ENCODE results near the gene ULK3. TPM values are rescaled to one million over a fixed set of nuclear protein-coding genes. Genes with fewer than 3 reads are reported as not detected.

Gene ULK3
- total and polyA plus RNA-seq, 2 donors (not counting 1 experiment from before 2014, with no cell fraction given), result 51.1 to 108 TPM

DNA sequence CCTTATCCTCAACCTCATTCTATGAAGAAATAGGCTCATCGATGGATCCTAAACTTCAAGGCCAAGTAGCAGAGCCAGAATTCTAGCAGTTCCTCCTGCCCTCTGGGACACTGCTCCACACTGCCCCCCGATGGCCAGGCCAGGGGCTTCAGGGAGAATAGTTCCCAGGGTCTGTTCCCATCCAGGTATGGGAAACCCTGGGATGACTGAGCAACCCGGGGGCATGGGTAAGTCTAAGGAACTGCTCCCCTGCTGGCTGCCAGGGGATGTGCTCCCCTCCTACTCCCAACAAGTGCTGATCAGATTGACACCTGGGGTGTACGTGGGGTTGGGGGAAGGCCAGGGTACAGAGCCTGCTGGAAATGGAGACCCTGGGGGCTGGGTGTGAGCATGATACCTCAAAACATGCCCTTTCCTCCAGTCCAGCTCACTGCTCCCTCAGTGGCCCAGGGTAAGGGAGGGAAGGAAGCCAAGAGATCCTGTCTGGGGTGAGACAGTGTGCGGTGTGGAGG is 7.6 kb downstream of the ULK3 start:
- no peaks in the 10 kb centered on the region for H3K9me3 ChIP-seq (ENCODE audit: control extremely low read depth in 1 of 3, control insufficient read depth in 2 of 3, insufficient read depth in 1 of 3, low read length in 2 of 3)
- no peak overlapping the region for H3K4me2 ChIP-seq (replicated peaks; ENCODE audit: low read depth, low read length, poor library complexity, severe bottlenecking)
- POLR2A ChIA-PET, result no interaction called here
- no peak overlapping the region for H3K9ac ChIP-seq (ENCODE audit: low read length)
- CTCF ChIA-PET, result interaction anchor here (0.7 to 10.2 kb wide), 13 partner anchors 8 to 203 kb away, joined by 3 to 98 read pairs (median 5); no protein-coding TSS in a partner anchor
- no peak overlapping the region for H3K4me3 ChIP-seq (ENCODE audit: control extremely low read depth in 1 of 5, extremely low read depth in 1 of 5, insufficient read depth in 1 of 5, low read depth in 2 of 5, low read length in 4 of 5)
- peaks cover 0 to under 1% (median 0%) of the 10 kb centered on the region in 4 experiments for H3K27me3 ChIP-seq (replicated peaks in 1 of 4; ENCODE audit: control extremely low read depth in 1 of 4, control insufficient read depth in 3 of 4, insufficient read depth in 4 of 4, low read length in 3 of 4)
- H2AFZ ChIP-seq (ENCODE audit: insufficient read depth, low read depth, low read length, poor library complexity, severe bottlenecking), result no peak overlapping the region
- H3K79me2 ChIP-seq (ENCODE audit: control insufficient read depth, insufficient read depth, low read length), result no peaks in the 10 kb centered on the region
- no peak overlapping the region for H3K27ac Mint-ChIP-seq
- ATAC-seq (ENCODE audit: low read depth) (peak; percentile 62), DNase-seq (peak; percentile 55)
- WGBS (ENCODE audit: insufficient coverage), result 53% methylated on average over 3 of the region's 5 CpGs
- no peaks in the 10 kb centered on the region for H4K20me1 ChIP-seq (ENCODE audit: control insufficient read depth, insufficient read depth, low read length, poor library complexity, severe bottlenecking)
- intact Hi-C loops (cut with micrococcal nuclease), result loop anchor here (1.0 kb wide), 3 partner anchors 35 to 200 kb away; no protein-coding TSS in a partner anchor
- H3K36me3 ChIP-seq (replicated peaks in 1 of 2; ENCODE audit: control extremely low read depth in 1 of 2, control insufficient read depth in 1 of 2, extremely low read depth in 1 of 2, insufficient read depth in 2 of 2, low read length in 1 of 2), result peaks cover 0 to 6% of the 10 kb centered on the region in 2 experiments
- H3K27ac ChIP-seq (ENCODE audit: low read length in 2 of 2), result no peak overlapping the region
- TF ChIP-seq, protein P1, sequence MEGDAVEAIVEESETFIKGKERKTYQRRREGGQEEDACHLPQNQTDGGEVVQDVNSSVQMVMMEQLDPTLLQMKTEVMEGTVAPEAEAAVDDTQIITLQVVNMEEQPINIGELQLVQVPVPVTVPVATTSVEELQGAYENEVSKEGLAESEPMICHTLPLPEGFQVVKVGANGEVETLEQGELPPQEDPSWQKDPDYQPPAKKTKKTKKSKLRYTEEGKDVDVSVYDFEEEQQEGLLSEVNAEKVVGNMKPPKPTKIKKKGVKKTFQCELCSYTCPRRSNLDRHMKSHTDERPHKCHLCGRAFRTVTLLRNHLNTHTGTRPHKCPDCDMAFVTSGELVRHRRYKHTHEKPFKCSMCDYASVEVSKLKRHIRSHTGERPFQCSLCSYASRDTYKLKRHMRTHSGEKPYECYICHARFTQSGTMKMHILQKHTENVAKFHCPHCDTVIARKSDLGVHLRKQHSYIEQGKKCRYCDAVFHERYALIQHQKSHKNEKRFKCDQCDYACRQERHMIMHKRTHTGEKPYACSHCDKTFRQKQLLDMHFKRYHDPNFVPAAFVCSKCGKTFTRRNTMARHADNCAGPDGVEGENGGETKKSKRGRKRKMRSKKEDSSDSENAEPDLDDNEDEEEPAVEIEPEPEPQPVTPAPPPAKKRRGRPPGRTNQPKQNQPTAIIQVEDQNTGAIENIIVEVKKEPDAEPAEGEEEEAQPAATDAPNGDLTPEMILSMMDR (IDR thresholded peaks at IDR 0.05), result peak; percentile 77
- TF ChIP-seq EZH2 (IDR thresholded peaks at IDR 0.05; ENCODE audit: borderline replicate concordance, insufficient read depth, low read depth, low read length, poor library complexity, severe bottlenecking), result no peak
- no peaks in the 10 kb centered on the region for H3K9me3 Mint-ChIP-seq (ENCODE audit: insufficient read depth)
- H3K4me1 ChIP-seq (ENCODE audit: control insufficient read depth in 2 of 2, insufficient read depth in 2 of 2, low read length in 2 of 2), result peaks cover 0 to 13% of the 10 kb centered on the region in 2 donors
- H3K4me1 Mint-ChIP-seq, result peaks cover 8% of the 10 kb centered on the region
- no peak overlapping the region for H3K4me3 Mint-ChIP-seq
- H3K27me3 Mint-ChIP-seq, result no peaks in the 10 kb centered on the region

DNA sequence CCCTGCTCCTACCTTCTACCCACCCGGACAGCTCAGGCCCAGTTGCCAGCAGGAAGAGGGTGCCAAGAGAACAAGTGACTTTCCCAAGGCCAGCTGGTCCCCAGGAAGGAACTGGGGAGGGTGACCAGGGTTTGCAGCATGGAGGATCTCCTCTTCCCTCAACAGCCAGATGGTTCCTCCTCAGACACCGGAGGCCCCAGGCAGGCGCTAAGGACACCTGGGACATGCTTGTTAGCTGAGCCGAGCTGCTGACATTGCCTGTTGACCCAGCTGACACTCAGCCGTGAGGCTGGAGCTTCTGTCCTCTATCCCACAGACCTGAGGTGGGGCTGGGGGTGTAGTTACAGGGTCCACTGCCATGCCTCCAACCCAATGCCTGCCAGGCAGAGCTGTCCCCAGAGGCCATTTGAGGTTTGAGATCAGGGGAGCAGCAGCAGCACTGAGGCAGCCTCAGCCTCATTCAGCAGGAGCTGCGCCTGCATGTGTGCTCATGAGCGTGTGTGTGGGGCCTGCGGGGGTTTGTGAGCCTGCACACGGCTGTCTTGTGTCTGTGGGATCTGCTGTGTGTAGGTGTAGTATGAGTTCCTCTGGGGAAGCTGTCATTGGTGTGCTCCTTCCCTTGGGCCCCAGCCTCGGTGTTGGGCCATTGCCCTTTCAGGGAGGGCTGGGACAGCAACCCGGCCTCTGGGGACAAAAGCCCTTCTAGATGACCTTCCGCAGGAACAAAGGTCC is 9.4 kb downstream of the ULK3 start:
- no peak for ATAC-seq (ENCODE audit: low read depth)
- Histone ChIP-seq H2AFZ (ENCODE audit: insufficient read depth, low read depth, low read length, poor library complexity, severe bottlenecking) (no peak overlapping the region), H3K9ac (ENCODE audit: low read length) (no peak overlapping the region), H3K9me3 (ENCODE audit: control extremely low read depth in 1 of 3, control insufficient read depth in 2 of 3, insufficient read depth in 1 of 3, low read length in 2 of 3) (peaks cover 0 to 2% (median 0%) of the 10 kb centered on the region in 3 donors), H3K36me3 (replicated peaks in 1 of 2; ENCODE audit: control extremely low read depth in 1 of 2, control insufficient read depth in 1 of 2, extremely low read depth in 1 of 2, insufficient read depth in 2 of 2, low read length in 1 of 2) (peaks cover 0 to 2% of the 10 kb centered on the region in 2 experiments), H3K4me1 (ENCODE audit: control insufficient read depth in 2 of 2, insufficient read depth in 2 of 2, low read length in 2 of 2) (peaks cover 0 to 13% of the 10 kb centered on the region in 2 donors), H3K27me3 (replicated peaks in 1 of 4; ENCODE audit: control extremely low read depth in 1 of 4, control insufficient read depth in 3 of 4, insufficient read depth in 4 of 4, low read length in 3 of 4) (peaks cover 0 to 9% (median under 1%) of the 10 kb centered on the region in 4 experiments), H3K79me2 (ENCODE audit: control insufficient read depth, insufficient read depth, low read length) (no peaks in the 10 kb centered on the region), H3K27ac (ENCODE audit: low read length in 2 of 2) (no peak overlapping the region), H4K20me1 (ENCODE audit: control insufficient read depth, insufficient read depth, low read length, poor library complexity, severe bottlenecking) (no peaks in the 10 kb centered on the region), H3K4me2 (replicated peaks; ENCODE audit: low read depth, low read length, poor library complexity, severe bottlenecking) (no peak overlapping the region), H3K4me3 (ENCODE audit: control extremely low read depth in 1 of 5, extremely low read depth in 1 of 5, insufficient read depth in 1 of 5, low read depth in 2 of 5, low read length in 4 of 5) (no peak overlapping the region)
- Mint-ChIP-seq H3K27ac (no peak overlapping the region), H3K4me3 (no peak overlapping the region), H3K4me1 (peaks cover 8% of the 10 kb centered on the region), H3K9me3 (ENCODE audit: insufficient read depth) (no peaks in the 10 kb centered on the region), H3K27me3 (peaks cover 9% of the 10 kb centered on the region)
- no peak for DNase-seq
- TF ChIP-seq, protein P1 (IDR thresholded peaks at IDR 0.05), result no peak
- no peak for TF ChIP-seq EZH2 (IDR thresholded peaks at IDR 0.05; ENCODE audit: borderline replicate concordance, insufficient read depth, low read depth, low read length, poor library complexity, severe bottlenecking)
- CTCF ChIA-PET, result interaction anchor here (0.8 to 6.6 kb wide), 8 partner anchors 11 to 201 kb away, joined by 3 to 46 read pairs (median 3); no protein-coding TSS in a partner anchor
- intact Hi-C loops (cut with micrococcal nuclease), result no loop called here
- POLR2A ChIA-PET, result interaction anchor here (0.9 kb wide), 1 partner anchor 33 kb away, joined by 3 read pairs; no protein-coding TSS in a partner anchor
- WGBS (ENCODE audit: insufficient coverage), result 27% methylated on average over 8 of the region's 12 CpGs
